ENCODE measurements around the gene GFAP. TPM values are rescaled to one million over a fixed set of nuclear protein-coding genes. Genes with fewer than 3 reads are reported as not detected.
"Not testable (repeated sequence)": the region's sequence is repeated elsewhere in the genome, so short reads cannot be mapped to it uniquely, and the experiment has no call there.

Gene GFAP
- total RNA-seq, 3 donors from 2014 or later: 4.2 to 37.0 (median 11.8) TPM

DNA sequence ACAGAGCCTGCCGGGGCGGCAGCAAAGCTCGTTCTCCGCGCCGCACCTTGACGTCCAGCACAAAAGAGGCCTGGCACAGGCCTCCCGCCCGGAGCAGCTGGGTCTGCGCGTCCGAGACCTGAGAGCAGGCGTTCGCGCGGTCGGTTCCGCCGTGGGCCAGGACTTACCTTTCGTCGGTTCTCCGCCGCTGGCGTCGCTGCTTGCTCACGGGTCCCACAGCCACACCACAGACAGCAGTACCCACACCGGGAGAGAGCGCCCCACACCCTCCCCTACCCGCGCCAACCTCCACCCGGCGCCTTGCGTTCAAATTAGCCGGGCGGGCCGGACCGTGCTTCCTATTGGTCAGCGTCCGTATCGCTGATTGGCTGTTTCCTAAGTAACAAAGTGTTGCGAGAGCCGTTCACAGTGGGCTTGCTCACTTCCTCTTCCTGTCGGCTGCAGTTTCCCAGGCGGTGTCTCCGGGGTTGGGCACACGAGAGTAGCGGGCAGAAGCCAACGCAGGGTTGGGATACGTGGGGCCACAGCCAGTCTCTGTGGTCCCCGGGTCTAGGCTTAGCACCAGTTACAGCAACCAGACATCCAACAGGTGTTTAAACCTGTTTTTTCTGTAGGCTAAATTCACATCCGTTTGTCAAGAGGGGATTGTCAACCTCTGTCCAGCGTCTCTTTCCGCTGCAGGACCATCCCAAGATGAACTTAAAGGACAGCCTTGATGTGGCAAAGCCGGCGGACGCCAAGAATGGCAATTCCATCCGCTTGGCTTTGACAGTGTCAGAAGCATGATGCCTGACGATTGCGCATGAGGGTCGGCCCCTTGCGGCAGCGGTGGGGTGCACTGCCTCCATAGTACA lies 32.4 kb upstream of the GFAP start, which contains the start of gene KIF18B:
KIF18B (minus strand) TSS at position 313 of the 854 bp plus-strand sequence. CDS start 11,429 bp downstream, outside the sequence.
- peak; percentile 83 to 85 for DNase-seq (ENCODE audit: low spot score in 2 of 2)
- intact Hi-C loops (cut with DNase I; ENCODE audit: low total_unique reads): no loop called here
- no peaks in the 10 kb centered on the region for H3K27me3 ChIP-seq
- no peaks in the 10 kb centered on the region for H3K9me3 ChIP-seq
- TF ChIP-seq POLR2A (IDR thresholded peaks at IDR 0.05): peak; percentile 34
- TF ChIP-seq, protein P1, sequence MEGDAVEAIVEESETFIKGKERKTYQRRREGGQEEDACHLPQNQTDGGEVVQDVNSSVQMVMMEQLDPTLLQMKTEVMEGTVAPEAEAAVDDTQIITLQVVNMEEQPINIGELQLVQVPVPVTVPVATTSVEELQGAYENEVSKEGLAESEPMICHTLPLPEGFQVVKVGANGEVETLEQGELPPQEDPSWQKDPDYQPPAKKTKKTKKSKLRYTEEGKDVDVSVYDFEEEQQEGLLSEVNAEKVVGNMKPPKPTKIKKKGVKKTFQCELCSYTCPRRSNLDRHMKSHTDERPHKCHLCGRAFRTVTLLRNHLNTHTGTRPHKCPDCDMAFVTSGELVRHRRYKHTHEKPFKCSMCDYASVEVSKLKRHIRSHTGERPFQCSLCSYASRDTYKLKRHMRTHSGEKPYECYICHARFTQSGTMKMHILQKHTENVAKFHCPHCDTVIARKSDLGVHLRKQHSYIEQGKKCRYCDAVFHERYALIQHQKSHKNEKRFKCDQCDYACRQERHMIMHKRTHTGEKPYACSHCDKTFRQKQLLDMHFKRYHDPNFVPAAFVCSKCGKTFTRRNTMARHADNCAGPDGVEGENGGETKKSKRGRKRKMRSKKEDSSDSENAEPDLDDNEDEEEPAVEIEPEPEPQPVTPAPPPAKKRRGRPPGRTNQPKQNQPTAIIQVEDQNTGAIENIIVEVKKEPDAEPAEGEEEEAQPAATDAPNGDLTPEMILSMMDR (IDR thresholded peaks at IDR 0.05): no peak
- peak in 1 of 3 donors; percentile 69 for TF ChIP-seq POLR2AphosphoS5 (IDR thresholded peaks at IDR 0.05)
- H3K36me3 ChIP-seq: no peaks in the 10 kb centered on the region
- no peaks in the 10 kb centered on the region for H3K4me1 ChIP-seq
- peak within 1 kb of the TSS; percentile 52 to 64 for H3K27ac ChIP-seq
- H3K4me3 ChIP-seq: peak within 1 kb of the TSS; percentile 50 to 77 (median 59)

DNA sequence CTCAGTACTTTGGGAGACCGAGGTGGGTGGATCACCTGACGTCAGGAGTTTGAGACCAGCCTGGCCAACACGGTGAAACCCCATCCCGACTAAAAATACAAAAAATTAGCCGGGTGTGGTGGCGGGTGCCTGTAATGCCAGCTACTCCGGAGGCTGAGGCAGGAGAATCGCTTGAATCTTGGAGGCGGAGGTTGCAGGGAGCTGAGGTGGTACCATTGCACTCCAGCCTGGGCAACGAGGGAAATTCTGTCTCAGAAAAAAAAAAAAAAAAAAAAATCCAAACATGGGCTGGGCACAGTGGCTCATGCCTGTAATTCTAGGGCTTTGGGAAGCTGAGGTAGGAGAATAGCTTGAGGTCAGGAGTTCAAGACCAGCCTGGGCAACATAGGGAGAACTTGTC lies 30.4 kb upstream of the GFAP start:
- intact Hi-C loops (cut with DNase I; ENCODE audit: low total_unique reads); DNase-seq (ENCODE audit: low spot score in 2 of 2): not testable (repeated sequence)

DNA sequence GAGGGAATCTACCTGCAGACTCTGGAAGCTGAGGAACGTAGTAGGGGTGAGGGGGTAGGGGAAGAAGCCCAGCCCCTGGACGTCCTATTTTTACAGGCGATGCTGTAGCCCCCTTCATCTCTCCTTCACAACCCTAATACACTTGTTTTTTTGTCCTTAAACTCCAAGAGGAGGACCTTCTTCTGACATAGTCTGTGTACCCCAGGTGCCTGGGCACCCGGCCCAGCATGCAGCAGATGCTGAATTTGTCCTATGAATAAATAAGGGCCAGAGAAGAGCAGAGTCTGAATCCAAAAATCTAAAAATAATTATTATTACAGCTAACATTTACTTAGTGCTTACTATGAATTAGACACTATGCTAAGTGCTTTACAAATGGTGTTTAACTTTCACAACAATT lies 27.2 kb upstream of the GFAP start:
- intact Hi-C loops (cut with DNase I; ENCODE audit: low total_unique reads): no loop called here
- Histone ChIP-seq H3K27me3 (no peaks in the 10 kb centered on the region), H3K4me3 (no peak overlapping the region), H3K27ac (peak overlapping the region; percentile 45 to 56), H3K9me3 (peaks cover 0 to 4% of the 10 kb centered on the region in 2 donors), H3K4me1 (no peaks in the 10 kb centered on the region), H3K36me3 (no peaks in the 10 kb centered on the region)
- no peak for TF ChIP-seq POLR2A (IDR thresholded peaks at IDR 0.05)
- TF ChIP-seq, protein P1 (IDR thresholded peaks at IDR 0.05): no peak
- TF ChIP-seq POLR2AphosphoS5 (IDR thresholded peaks at IDR 0.05): no peak
- DNase-seq (ENCODE audit: low spot score in 2 of 2): no peak

More for the DNA sequence above, 30.4 kb upstream of the GFAP start:
- not testable (repeated sequence) for H3K9me3 ChIP-seq, H3K4me3 ChIP-seq, H3K4me1 ChIP-seq, H3K36me3 ChIP-seq, H3K27ac ChIP-seq, H3K27me3 ChIP-seq

DNA sequence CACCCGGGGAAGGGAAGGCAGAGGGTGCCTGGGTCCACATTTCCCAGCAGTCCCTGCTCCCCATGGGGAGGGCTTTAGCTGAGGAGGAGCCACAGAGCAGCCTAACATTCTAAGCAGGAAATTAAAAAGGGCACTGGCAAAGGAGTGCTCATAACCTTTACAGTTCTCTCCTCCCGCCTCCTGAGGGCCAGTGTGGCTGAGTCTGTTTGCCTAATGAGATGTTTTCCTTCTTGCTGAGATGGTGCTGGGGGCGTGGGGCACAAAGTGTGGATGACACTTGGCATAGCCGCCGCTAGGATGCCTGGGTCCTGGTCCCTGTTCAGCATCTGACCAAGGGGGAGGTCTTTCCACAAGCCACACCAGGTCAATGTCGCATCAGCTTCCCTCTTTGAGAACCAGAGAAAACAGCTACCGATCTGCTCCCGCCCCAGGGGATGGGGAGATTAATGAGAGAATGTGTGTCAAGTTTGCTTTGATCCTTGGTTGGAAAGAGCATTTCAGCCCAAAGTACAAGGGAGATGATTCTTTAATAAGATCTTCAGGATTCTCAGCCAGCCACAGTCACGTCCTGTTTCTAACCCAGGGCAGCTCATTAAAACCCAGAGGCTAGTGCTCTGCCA lies 26.5 kb upstream of the GFAP start:
- intact Hi-C loops (cut with DNase I; ENCODE audit: low total_unique reads): no loop called here
- no peak overlapping the region for H3K4me3 ChIP-seq
- TF ChIP-seq, protein P1 (IDR thresholded peaks at IDR 0.05): no peak
- no peak for TF ChIP-seq POLR2AphosphoS5 (IDR thresholded peaks at IDR 0.05)
- TF ChIP-seq POLR2A (IDR thresholded peaks at IDR 0.05): no peak

DNA sequence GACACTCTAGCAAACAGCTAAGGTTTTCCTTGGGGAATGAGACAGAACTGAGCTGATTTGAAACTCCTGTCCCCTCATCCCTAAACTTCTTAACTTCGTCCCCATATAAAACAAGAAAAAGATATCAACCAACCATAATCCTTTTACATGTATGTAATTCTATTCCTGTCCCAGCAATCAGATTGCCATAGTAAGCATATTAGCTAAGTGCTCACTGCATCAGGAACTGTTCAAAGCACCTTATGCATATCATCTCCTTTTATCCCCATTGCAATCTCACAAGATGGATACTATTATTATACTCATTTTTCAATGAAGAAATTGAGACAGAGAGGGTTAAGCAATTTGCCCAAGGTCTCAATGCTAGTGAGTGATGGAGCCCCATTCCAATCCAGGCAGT lies 25.5 kb upstream of the GFAP start:
- Histone ChIP-seq H3K27ac (no peak overlapping the region), H3K9me3 (peaks cover 0 to 4% of the 10 kb centered on the region in 2 donors), H3K4me3 (no peak overlapping the region), H3K27me3 (no peaks in the 10 kb centered on the region), H3K4me1 (no peaks in the 10 kb centered on the region), H3K36me3 (no peaks in the 10 kb centered on the region)
- intact Hi-C loops (cut with DNase I; ENCODE audit: low total_unique reads): no loop called here
- TF ChIP-seq POLR2AphosphoS5 (IDR thresholded peaks at IDR 0.05): no peak
- no peak for TF ChIP-seq POLR2A (IDR thresholded peaks at IDR 0.05)
- DNase-seq (ENCODE audit: low spot score in 2 of 2): no peak

More for the DNA sequence above, 26.5 kb upstream of the GFAP start:
- H3K36me3 ChIP-seq: no peaks in the 10 kb centered on the region
- no peak for DNase-seq (ENCODE audit: low spot score in 2 of 2)
- H3K4me1 ChIP-seq: no peaks in the 10 kb centered on the region
- H3K9me3 ChIP-seq: peaks cover 0 to 4% of the 10 kb centered on the region in 2 donors
- no peaks in the 10 kb centered on the region for H3K27me3 ChIP-seq
- H3K27ac ChIP-seq: peak overlapping the region; percentile 45 to 56

DNA sequence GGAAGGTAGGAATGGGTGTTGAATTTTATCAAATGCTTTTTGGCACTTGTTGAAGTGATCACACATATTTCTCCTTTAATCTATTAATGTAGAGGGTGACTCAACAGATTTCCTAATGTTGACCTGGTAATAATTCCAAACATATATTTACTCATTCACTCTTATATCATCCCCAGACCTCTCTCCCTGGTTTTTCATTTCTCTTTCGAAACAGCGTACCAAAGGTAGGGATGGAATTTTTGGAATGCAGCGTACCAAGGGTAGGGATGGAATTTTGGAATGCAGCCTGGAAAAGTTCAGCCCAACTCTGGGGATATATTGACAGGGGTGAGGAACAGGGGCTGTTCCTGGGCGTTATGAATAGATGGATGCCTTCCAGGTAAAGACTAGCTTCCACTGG lies 25.0 kb upstream of the GFAP start:
- no peak for TF ChIP-seq POLR2AphosphoS5 (IDR thresholded peaks at IDR 0.05)
- TF ChIP-seq POLR2A (IDR thresholded peaks at IDR 0.05): no peak
- TF ChIP-seq, protein P1 (IDR thresholded peaks at IDR 0.05): no peak
- intact Hi-C loops (cut with DNase I; ENCODE audit: low total_unique reads): no loop called here
- Histone ChIP-seq H3K36me3 (no peaks in the 10 kb centered on the region), H3K4me3 (no peak overlapping the region), H3K27me3 (no peaks in the 10 kb centered on the region), H3K27ac (no peak overlapping the region), H3K9me3 (peaks cover 0 to 4% of the 10 kb centered on the region in 2 donors), H3K4me1 (no peaks in the 10 kb centered on the region)
- no peak for DNase-seq (ENCODE audit: low spot score in 2 of 2)
